GM21619 (cell line): ENCODE results near the gene F10.

Source experiments
- ATAC-seq: cut with Tn5 transposase; IDR thresholded peaks from one replicate; pipeline ENCODE4 v1.9.1; 2021; ENCODE audit not compliant: unreplicated experiment

F10 gene

DNA sequence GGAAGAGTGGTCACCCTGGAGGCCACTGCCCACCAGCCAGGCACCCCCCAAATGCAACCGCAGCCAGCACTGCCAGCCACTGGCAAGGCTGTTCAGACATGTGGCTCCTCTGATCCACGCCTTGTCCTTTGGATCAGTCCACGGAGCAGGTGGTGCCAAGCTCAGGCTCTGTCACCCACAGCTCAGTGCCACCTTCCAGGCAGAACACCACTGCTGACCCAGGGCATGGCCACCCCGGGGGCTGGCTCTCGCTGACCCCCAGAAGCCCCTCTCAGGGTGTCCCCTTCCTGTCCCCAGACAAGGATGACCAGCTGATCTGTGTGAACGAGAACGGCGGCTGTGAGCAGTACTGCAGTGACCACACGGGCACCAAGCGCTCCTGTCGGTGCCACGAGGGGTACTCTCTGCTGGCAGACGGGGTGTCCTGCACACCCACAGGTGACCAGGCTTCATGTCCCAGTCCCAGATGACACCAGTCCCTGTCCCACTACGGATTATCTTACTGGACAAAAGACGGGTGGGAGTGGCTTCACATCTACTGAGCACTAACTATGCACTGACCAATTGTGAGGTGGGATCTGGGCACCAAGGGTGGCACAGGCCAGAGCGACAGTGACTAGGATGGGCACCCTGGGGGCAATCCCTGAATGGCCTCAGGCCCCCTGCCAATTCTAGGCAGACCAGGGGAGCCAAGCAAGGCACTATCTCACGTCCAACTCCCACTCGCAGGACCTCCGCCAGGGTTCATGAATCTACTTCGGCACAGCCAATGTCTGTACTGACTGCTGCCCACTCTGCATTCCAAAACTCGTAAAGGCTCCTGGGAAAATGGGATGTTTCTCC is 7.0 kb upstream of the F10 start:
- ATAC-seq = no peak

DNA sequence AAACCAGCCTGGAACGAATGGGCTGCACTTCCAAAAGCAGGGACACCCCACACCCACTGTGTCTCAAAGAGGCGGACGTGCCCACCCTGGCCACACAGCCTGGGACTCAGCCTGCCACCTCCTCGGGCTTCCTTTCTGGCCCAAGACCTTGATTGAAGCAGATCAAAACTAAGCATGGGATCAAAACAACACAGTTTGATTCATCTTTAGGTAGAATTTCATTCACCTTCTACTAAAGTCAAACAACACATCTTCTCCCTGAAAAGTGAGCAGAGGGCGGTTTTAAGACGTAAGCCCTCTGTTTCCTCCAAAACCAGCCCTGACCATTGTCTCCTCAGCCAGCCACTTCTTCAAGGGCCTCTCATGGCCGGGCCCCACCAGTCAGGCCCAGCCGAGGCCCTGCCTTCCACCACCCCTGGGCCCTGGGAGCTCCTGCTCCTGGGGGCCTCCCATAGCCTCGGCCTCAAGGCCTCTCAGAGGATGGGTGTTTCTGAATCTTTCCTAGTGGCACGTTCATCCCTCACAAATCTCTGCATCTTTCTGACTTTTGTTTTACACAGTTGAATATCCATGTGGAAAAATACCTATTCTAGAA is 6.3 kb upstream of the F10 start:
- no peak for ATAC-seq

DNA sequence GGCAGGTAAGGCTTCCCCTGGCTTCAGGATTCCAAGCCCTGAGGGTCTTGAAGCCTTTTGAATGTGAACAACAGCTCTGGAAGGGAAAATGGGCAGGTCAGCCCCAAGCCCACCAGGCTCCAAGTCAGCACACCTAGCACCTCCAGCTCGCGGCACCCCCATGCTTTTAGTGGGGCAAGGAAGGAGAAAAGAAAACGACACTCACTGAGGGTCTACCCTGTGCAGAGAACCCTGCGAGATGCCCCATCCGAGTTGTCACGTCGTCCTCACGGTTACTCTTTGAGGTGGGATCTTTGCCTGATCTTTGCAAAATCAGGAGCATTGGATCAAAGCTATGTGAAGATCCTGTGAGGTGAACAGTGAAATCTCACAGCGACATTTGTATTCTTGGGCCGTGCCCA is 5.7 kb upstream of the F10 start:
- ATAC-seq = no peak

DNA sequence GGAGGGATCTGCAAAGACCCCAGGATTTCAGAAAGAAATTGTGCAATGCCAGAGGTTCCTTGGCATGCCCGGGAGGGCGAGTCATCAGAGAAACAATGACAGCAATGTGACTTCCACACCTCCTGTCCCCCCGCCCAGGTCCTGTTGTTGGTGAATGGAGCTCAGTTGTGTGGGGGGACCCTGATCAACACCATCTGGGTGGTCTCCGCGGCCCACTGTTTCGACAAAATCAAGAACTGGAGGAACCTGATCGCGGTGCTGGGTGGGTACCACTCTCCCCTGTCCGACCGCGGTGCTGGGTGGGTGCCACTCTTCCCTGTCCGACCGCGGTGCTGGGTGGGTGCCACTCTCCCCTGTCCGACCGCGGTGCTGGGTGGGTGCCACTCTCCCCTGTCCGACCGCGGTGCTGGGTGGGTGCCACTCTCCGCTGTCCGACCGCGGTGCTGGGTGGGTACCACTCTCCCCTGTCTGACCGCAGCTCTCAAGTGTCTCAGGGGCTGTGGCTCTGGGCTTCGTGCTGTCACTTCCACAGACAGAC is 5.2 kb upstream of the F10 start:
- ATAC-seq = no peak

DNA sequence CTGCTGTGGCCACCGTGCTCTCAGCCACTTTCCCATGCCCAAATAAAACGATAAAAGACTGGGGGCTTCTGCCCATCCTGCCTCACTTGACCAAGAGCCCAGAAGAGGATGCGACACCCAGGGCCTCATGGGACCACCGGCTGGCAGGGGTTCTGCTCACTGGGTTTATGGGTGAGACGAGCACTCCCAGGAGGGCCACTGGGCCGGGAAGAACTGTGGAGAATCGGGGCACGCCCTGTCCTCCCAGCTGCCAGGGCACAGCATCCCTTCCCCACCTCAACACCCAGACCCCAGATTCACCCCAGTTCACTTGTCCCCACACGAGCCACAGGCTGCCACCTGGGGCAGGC is 4.7 kb upstream of the F10 start:
- ATAC-seq = no peak

DNA sequence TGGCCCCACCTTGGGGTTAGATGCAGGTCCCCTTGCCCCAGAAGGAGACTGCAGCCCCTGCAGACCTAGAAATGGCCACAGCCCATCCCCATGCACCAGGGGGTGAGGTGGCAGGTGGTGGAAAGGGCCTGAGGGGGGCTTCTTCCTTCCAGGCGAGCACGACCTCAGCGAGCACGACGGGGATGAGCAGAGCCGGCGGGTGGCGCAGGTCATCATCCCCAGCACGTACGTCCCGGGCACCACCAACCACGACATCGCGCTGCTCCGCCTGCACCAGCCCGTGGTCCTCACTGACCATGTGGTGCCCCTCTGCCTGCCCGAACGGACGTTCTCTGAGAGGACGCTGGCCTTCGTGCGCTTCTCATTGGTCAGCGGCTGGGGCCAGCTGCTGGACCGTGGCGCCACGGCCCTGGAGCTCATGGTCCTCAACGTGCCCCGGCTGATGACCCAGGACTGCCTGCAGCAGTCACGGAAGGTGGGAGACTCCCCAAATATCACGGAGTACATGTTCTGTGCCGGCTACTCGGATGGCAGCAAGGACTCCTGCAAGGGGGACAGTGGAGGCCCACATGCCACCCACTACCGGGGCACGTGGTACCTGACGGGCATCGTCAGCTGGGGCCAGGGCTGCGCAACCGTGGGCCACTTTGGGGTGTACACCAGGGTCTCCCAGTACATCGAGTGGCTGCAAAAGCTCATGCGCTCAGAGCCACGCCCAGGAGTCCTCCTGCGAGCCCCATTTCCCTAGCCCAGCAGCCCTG is 4.2 kb upstream of the F10 start:
- no peak for ATAC-seq

DNA sequence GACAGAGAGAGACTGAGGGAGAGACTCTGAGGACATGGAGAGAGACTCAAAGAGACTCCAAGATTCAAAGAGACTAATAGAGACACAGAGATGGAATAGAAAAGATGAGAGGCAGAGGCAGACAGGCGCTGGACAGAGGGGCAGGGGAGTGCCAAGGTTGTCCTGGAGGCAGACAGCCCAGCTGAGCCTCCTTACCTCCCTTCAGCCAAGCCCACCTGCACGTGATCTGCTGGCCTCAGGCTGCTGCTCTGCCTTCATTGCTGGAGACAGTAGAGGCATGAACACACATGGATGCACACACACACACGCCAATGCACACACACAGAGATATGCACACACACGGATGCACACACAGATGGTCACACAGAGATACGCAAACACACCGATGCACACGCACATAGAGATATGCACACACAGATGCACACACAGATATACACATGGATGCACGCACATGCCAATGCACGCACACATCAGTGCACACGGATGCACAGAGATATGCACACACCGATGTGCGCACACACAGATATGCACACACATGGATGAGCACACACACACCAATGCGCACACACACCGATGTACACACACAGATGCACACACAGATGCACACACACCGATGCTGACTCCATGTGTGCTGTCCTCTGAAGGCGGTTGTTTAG is 3.3 kb upstream of the F10 start:
- no peak for ATAC-seq

DNA sequence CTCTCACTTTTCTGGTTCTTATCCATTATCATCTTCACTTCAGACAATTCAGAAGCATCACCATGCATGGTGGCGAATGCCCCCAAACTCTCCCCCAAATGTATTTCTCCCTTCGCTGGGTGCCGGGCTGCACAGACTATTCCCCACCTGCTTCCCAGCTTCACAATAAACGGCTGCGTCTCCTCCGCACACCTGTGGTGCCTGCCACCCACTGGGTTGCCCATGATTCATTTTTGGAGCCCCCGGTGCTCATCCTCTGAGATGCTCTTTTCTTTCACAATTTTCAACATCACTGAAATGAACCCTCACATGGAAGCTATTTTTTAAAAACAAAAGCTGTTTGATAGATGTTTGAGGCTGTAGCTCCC is 2.8 kb upstream of the F10 start:
- ATAC-seq = no peak

DNA sequence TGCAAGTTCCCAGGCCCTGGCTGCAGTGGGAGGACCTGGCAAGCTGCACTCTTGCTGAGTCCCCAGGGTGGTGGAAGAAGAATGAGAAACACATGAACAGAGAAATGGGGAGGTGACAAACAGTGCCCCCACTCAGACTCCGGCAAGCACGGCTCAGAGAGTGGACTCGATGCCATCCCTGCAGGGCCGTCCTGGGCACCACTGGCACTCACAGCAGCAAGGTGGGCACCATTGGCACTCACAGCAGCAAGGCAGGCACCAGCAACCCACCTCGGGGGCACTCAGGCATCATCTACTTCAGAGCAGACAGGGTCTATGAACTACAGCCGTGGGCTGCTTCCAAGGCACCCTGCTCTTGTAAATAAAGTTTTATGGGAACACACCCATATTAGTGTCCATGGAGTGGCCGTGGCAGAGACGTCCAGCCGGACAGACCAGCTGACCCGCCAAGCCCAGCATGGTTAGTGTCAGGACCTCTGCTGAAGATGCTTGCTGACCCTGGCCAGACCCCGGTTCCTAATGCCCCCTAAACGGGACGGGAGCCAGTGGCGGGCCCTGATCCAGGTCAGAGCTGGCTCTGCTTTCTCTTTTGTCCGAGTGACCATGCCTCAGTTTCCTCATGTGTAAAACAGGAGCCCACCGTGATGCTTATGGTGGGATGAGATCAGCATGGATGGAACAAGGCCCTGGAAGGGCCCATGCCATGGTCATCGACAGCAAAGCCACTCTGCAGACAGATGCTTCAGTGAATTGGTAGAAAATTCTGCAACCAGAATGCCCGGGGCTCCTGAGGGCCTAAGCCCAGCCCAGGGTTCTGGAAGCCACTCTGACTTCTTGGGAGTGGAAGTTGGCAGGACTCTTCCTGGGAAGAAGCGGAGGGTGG is 2.1 kb upstream of the F10 start:
- ATAC-seq = no peak

DNA sequence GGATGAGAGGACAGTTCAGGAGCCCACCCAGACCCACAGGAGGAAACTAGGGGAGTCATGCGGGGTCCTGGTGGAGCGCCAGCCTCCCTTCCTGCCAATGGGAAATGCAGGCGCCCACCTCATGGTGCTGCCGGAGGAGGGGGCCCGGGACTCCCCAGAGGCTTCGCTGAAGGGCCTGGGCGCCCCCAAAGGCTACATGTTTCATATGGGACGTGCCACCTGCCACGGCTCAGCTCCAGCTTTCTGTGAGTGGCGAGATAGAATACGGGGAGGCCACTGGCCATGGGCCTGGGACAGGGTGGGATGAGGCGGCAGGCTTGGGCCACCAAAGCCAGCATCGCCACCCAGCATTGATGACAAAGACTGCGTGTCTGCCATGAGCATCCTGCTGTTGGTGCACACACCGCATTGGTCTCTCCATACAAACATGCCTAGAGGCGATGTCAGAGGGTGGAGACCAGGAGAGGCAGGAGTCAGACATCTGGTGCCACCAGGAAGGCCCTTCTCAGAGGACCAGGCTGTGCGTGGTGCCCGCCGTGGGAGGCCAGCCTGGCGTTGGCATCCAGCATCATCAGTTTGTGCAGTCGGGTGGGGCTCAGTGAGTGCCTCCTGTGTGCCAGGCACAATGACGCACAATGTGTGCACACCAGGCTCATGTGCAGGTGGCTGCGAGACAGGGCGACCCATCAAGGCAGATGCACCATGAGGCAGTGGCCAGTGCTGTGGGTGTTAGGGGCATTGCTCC is 1.2 kb upstream of the F10 start:
- ATAC-seq = no peak

DNA sequence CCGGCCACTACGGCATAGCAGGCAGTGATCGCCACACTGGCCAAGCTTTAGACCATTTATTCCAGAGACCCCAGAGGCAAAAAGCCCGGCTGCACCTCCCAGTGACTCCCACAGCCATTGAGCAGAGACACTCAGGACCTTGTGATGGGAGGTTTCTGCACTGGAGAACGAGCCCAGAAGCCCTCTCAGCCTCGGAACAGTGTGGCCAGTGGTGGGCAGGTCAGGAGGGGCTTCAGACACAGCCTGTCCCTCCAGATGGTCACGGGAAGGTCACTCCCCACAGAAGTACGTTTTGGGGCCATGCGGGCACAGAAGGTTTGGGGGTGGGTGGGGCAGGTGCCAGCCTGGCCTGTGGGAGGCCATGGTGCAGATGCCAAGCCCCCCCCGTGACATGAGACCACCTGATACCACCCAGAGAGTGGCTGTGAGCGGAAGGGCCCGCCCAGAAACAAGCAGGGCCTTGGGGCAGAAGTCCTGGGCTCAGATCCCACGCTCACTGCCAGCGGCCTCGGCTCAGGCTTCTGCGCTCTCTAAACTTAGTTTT is 599 bp upstream of the F10 start:
- no peak for ATAC-seq

DNA sequence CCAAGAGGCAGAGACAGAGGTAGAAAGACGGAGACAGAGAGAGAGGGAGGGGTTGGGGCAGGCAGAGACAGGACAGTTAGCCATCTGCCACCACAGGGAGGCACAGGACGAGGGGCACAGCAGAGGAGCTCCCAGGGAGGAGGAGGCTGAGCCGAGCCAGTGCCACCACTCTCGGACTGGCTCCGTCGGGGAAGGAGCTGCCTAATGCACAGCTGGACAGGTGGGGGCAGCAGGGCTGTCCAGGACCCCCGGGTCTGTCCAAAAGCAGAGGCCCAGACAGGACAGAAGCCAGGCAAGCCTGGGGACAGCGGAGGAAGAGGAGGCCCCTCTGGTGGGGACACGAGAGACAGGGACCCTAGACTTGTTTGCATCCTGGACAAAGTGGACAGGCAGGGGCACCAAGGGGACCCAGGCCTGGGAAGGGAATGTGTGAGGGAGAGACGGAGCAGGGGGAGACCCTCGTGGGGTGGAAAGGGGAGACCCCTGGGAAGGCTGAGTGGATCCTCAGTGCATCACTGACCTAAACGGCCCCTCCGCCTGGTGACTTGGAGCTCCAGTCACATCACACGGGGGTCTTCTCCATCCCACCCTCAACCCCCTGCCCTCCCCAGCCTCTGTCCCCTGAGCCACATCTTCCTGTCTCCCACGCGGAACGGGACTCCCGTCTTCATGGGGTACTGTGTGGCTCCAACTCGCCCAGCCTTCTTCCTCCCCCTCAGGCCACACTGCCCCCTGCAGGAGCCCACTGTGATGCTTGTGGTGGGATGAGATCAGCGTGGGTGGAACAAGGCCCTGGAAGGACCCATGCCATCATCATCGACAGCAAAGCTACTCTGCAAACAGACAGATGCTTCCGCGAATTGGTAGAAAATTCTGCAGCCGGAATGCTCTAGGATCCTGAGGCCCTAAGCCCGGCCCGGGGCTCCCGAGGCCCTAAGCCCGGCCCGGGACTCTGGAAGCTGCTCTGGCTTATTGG is 915 bp downstream of the F10 start:
- no peak for ATAC-seq

DNA sequence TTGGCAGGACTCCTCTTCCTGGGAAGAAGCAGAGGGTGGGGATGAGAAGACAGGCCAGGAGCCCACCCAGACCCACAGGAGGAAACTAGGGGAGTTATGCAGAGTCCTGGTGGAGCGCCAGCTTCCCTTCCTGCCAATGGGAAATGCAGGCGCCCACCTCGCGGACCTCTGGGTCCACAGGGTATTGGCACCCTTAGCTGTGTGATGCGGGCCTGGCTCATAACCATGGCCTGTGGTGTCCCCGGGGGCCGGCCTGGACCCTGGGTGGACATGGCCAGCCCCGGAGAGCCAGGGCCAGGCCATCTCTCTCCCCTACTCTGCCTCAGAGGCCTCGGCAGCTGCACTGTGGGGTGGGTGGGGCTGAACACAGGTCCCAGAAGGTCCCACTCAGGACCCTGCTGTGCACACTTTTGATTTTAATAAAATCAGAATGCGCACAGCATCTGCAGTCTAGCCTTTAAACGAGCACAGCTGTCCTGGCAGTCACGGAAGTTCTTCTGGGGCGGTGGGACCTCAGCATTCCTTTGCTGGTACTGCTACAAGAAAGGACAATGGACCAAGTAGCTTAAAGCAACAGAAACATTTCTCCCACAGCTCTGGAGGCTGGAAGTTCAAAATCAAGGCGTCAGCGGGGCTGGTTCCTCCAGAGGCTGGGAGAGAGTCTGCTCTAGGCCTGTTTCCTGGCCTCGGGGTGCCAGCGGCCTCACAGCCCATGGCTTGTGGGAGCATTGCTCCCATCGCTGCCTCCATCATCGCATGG is 1.8 kb downstream of the F10 start:
- ATAC-seq = no peak

DNA sequence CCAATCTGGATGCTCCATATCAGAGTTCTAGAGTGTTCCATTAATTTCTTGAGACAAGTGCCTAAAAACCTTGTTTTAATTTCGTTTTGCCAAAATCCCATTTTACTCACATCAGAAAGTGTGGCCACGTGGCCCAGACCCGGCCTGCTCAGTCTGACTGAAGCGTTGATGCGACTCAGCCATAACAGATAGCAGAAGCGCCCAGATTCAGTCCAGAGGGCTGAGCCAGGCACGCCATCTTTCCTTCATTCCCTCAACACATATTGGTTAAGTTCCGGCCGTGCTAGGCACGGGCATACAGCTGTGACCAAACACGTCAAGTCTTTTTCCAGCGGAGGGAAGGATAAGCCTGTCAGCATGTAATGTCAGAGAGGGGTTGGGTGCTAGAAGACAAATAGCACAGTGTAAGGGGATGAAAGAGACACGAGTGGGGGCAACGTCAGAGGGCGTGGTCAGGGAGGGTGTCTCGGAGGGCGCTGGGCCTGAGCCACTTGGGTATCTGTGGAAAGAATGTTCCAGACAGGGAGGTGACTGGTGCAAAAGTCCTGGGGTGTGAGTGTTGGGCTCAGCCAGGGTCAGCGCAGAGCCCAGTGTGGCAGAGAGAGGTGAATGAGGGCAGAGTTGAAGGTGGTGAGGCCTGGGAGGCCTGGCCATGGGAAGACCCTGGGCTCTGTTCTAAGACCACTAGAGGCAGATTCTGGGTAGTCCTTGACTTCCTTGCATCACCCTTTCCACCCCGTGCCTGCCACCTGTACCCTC is 3.1 kb downstream of the F10 start:
- ATAC-seq = no peak

DNA sequence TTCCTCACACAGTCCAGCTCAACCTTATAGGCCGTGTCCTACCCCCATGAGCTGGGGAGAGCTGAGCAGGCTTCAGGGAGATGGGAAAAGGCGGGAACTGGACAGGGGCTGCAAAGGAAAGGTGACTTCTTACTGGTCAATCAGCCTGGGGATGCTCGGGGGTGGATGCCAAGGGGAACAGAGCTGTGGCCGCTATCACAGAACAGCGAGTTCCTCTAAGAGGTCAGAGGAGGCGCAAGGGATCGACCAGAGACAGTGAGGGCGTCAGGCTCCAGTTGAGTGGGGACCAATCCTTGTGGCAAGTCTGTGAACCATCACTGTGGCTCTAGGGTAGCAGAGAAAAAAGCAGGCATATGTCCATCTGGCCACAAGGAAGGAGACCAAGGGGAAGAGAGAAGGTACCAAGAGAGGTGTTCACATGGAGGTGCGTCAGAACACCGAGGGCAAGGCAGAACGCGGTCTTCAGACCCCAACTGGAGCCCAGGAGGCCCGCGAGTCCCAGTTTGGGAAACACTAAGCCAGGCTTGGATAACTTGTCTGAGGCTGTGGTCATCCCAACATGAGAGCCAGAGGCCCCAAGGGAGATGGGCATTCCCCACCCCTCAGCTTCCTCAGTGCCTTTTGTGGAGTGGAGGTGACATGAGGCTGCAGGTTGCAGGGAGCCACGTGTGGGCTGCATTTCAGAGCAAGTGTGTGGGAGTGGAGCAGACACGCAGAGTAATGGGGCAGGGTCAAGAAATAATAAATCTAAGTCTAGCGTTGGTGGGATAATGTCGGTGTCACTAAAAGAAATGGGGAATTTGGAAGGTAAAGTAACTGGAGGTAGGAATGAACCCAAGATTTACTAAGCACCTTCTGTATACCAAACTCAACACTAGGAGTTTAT is 3.9 kb downstream of the F10 start:
- ATAC-seq = no peak

DNA sequence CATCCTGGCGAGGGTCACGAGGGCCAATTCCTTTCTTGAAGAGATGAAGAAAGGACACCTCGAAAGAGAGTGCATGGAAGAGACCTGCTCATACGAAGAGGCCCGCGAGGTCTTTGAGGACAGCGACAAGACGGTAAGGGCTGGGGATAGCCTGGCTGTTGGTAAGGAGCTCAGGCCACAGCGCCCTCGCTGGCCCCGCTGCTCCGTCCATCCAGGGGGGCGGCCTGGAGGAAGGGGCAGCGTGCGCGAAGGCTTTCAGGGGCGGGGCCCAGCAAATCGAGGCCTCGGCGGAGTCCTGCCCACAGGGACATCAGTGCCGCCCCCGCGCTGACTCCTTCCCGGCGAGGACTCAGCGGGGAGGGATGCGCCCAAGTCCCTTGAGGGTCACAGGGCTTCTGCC is 6.9 kb downstream of the F10 start:
- no peak for ATAC-seq
